WERI-Rb-1 (cell line): ENCODE results near the gene DLEC1.
"Not testable (repeated sequence)": the region's sequence is repeated elsewhere in the genome, so short reads cannot be mapped to it uniquely, and the experiment has no call there.

ENCODE experiments used
- DNase-seq: peaks from one replicate; pipeline ENCODE4 v3.0.0-alpha.2; 2020
- H3K27ac ChIP-seq: fragments of 250-450 bp; sonication (Bioruptor Pico); 2 replicates; pipeline ENCODE4 v1.5.1; 2020; ENCODE audit warnings: mild to moderate bottlenecking, moderate library complexity
- H3K27me3 ChIP-seq: fragments of 250-450 bp; sonication (Bioruptor Pico); 2 replicates; pipeline ENCODE4 v1.5.1; 2021; ENCODE audit warnings: mild to moderate bottlenecking, low read depth, moderate library complexity; ENCODE audit not compliant: insufficient read depth, severe bottlenecking
- H3K36me3 ChIP-seq: fragments of 250-450 bp; sonication (Bioruptor Pico); 2 replicates; pipeline ENCODE4 v1.5.1; 2020; ENCODE audit warnings: mild to moderate bottlenecking, moderate library complexity
- H3K4me3 ChIP-seq: 2 replicates; pipeline ENCODE4 v1.5.1; 2011; ENCODE audit warnings: low read depth, mild to moderate bottlenecking, control low read depth, low read length
- H3K9me3 ChIP-seq: fragments of 250-450 bp; sonication (Bioruptor Pico); 2 replicates; pipeline ENCODE4 v1.5.1; 2021; ENCODE audit warnings: mild to moderate bottlenecking, moderate library complexity; ENCODE audit not compliant: severe bottlenecking
- CTCF ChIP-seq: IDR thresholded peaks from 2 replicates; pipeline ENCODE4 v1.5.1; 2011; ENCODE audit warnings: low read depth, mild to moderate bottlenecking, control low read depth, inconsistent platforms, low read length

DLEC1 gene

GRCh38 chr3:38157117-38157516 is 118.1 kb downstream of the DLEC1 start:
- no peak for DNase-seq
- Histone ChIP-seq H3K36me3 (no peaks in the 10 kb centered on the region), H3K27ac (no peak overlapping the region), H3K27me3 (no peaks in the 10 kb centered on the region), H3K9me3 (no peaks in the 10 kb centered on the region), H3K4me3 (no peak overlapping the region)
- no peak for TF ChIP-seq CTCF

GRCh38 chr3:38157595-38157994 is 118.6 kb downstream of the DLEC1 start:
- Histone ChIP-seq H3K36me3 (no peaks in the 10 kb centered on the region), H3K4me3 (no peak overlapping the region), H3K27ac (no peak overlapping the region), H3K9me3 (no peaks in the 10 kb centered on the region), H3K27me3 (no peaks in the 10 kb centered on the region)
- DNase-seq = no peak
- TF ChIP-seq CTCF = no peak

GRCh38 chr3:38158472-38158871 is 119.5 kb downstream of the DLEC1 start:
- no peak overlapping the region for H3K4me3 ChIP-seq
- no peak for TF ChIP-seq CTCF

GRCh38 chr3:38160704-38161103 is 121.7 kb downstream of the DLEC1 start:
- not testable (repeated sequence) for H3K27ac ChIP-seq, H3K36me3 ChIP-seq, H3K4me3 ChIP-seq, H3K27me3 ChIP-seq, DNase-seq, H3K9me3 ChIP-seq

More at GRCh38 chr3:38158472-38158871, 119.5 kb downstream of the DLEC1 start:
- Histone ChIP-seq H3K9me3 (no peaks in the 10 kb centered on the region), H3K36me3 (no peaks in the 10 kb centered on the region), H3K27ac (no peak overlapping the region), H3K27me3 (no peaks in the 10 kb centered on the region)
- DNase-seq = peak; percentile 20

GRCh38 chr3:38163117-38163840 is 124.3 kb downstream of the DLEC1 start:
- Histone ChIP-seq H3K36me3 (peaks cover 5% of the 10 kb centered on the region; the same call in 1 of the 2 replicates), H3K27ac (no peak overlapping the region), H3K9me3 (no peaks in the 10 kb centered on the region), H3K4me3 (no peak overlapping the region), H3K27me3 (no peaks in the 10 kb centered on the region)
- TF ChIP-seq CTCF = no peak
- no peak for DNase-seq

GRCh38 chr3:38163841-38164642 is 125.0 kb downstream of the DLEC1 start:
- peaks cover 5% of the 10 kb centered on the region; the same call in 1 of the 2 replicates for H3K36me3 ChIP-seq
- DNase-seq = no peak
- H3K9me3 ChIP-seq = no peaks in the 10 kb centered on the region
- peak overlapping the region; percentile 99 for H3K27ac ChIP-seq
- no peaks in the 10 kb centered on the region for H3K27me3 ChIP-seq
- no peak for TF ChIP-seq CTCF
- peak overlapping the region; percentile 92 for H3K4me3 ChIP-seq
